H1 (cell line): Measurements from ENCODE around the gene SVOPL. TPM values are rescaled to one million over a fixed set of nuclear protein-coding genes. Genes with fewer than 3 reads are reported as not detected.

ENCODE experiments used
- CTCF ChIA-PET: fragments of 300-600 bp; sonication (Branson Sonifier 250); formaldehyde crosslinking; loops from one replicate; lab custom pipeline; 2021; ENCODE audit not compliant: partially characterized antibody; lab: Charles Lee
- POLR2A ChIA-PET: fragments of 300-600 bp; sonication (Branson Sonifier 250); formaldehyde crosslinking; loops from one replicate; lab custom pipeline; 2021; ENCODE audit warnings: inconsistent platforms; ENCODE audit not compliant: partially characterized antibody; lab: Charles Lee
- DNase-seq, 2 experiments: peaks; one replicate each; pipeline versions ENCODE4 v3.0.0 to v3.0.0-alpha.2; 2010 to 2022; ENCODE audit warnings: low spot score in 2 of 2, low read depth in 1 of 2, mixed read lengths in 1 of 2
- FAIRE-seq: peaks from 2 replicates; lab custom pipeline; 2011; peaks lifted over from hg19 to GRCh38; lab: Jason Lieb, UNC
- H2AFZ ChIP-seq: 2 replicates; pipeline ENCODE4 v1.8.1; 2012; ENCODE audit warnings: low read length, inconsistent platforms
- H2AK5ac ChIP-seq: 2 replicates; pipeline ENCODE4 v1.6.1; 2013; ENCODE audit warnings: low read depth, low read length
- H2BK120ac ChIP-seq: replicated peaks from 2 replicates; pipeline ENCODE3; 2013; ENCODE audit warnings: low read depth, low read length, inconsistent platforms
- H2BK12ac ChIP-seq: 2 replicates; pipeline ENCODE4 v1.6.1; 2013; ENCODE audit warnings: low read depth, low read length
- H2BK15ac ChIP-seq: 2 replicates; pipeline ENCODE4 v1.6.1; 2013; ENCODE audit warnings: low read length
- H2BK20ac ChIP-seq: 2 replicates; pipeline ENCODE4 v1.6.1; 2013; ENCODE audit warnings: low read length
- H2BK5ac ChIP-seq: 2 replicates; pipeline ENCODE4 v1.6.1; 2013; ENCODE audit warnings: low read depth, low read length
- H3K14ac ChIP-seq: 2 replicates; pipeline ENCODE4 v1.6.1; 2013; ENCODE audit warnings: inconsistent platforms; ENCODE audit not compliant: insufficient read length
- H3K18ac ChIP-seq: 2 replicates; pipeline ENCODE4 v1.6.1; 2013; ENCODE audit warnings: low read length; ENCODE audit errors: extremely low read depth
- H3K23ac ChIP-seq: 2 replicates; pipeline ENCODE4 v1.6.1; 2013; ENCODE audit warnings: inconsistent platforms; ENCODE audit not compliant: insufficient read length
- H3K23me2 ChIP-seq: 2 replicates; pipeline ENCODE4 v1.6.1; 2013; ENCODE audit warnings: low read depth, low read length
- H3K27ac ChIP-seq: 2 replicates; pipeline ENCODE4 v1.6.1; 2011; ENCODE audit warnings: low read depth, low read length, inconsistent platforms
- H3K27me3 ChIP-seq, 4 experiments: replicated peaks in 1 of 4; 1 replicate in 1 of 4; 2 replicates in 3 of 4; pipeline versions ENCODE4 v1.6.1 to v1.8.1; 2011 to 2013; ENCODE audit warnings: low read length in 3 of 4, mild to moderate bottlenecking in 3 of 4, inconsistent platforms in 2 of 4, mixed read lengths in 2 of 4, moderate library complexity in 1 of 4; ENCODE audit not compliant: control insufficient read depth in 3 of 4, insufficient read depth in 3 of 4; ENCODE audit errors: extremely low read depth in 1 of 4
- H3K36me3 ChIP-seq, 4 experiments: 2 replicates each; pipeline versions ENCODE4 v1.6.1 to v1.8.1; 2011 to 2013; ENCODE audit warnings: mild to moderate bottlenecking in 4 of 4, low read length in 3 of 4, moderate library complexity in 2 of 4, control low read depth in 1 of 4, inconsistent platforms in 1 of 4; ENCODE audit not compliant: insufficient read depth in 4 of 4, control insufficient read depth in 2 of 4
- H3K4ac ChIP-seq: replicated peaks from 2 replicates; pipeline ENCODE3; 2013; ENCODE audit warnings: low read length, low read depth, mixed read lengths, inconsistent platforms; ENCODE audit not compliant: insufficient read length
- H3K4me1 ChIP-seq, 4 experiments: replicated peaks in 1 of 4; 1 replicate in 1 of 4; 2 replicates in 3 of 4; pipeline versions ENCODE4 v1.6.1 to v1.8.1; 2011 to 2013; ENCODE audit warnings: low read length in 3 of 4, inconsistent platforms in 2 of 4, mixed read lengths in 1 of 4; ENCODE audit not compliant: insufficient read depth in 4 of 4, control insufficient read depth in 3 of 4
- H3K4me2 ChIP-seq, 2 experiments: 2 replicates each; pipeline versions ENCODE4 v1.6.1 to v1.8.1; 2011 to 2013; ENCODE audit warnings: low read depth in 2 of 2, low read length in 2 of 2, control low read depth in 1 of 2, inconsistent platforms in 1 of 2, mild to moderate bottlenecking in 1 of 2; ENCODE audit not compliant: insufficient read depth in 1 of 2
- H3K4me3 ChIP-seq, 4 experiments: fragments of 200-600, 300-600 bp in 1 of 4; sonication (generic), shearing (Covaris generic), sonication (Bioruptor Twin) in 1 of 4; 2 replicates each; pipeline versions ENCODE4 v1.5.1 to v1.8.1; 2011 to 2016; ENCODE audit warnings: low read length in 4 of 4, low read depth in 3 of 4, control low read depth in 2 of 4, inconsistent platforms in 2 of 4, mild to moderate bottlenecking in 2 of 4, mixed read lengths in 1 of 4, moderate library complexity in 1 of 4; ENCODE audit not compliant: insufficient read depth in 2 of 4; ENCODE audit errors: extremely low read depth in 1 of 4
- H3K56ac ChIP-seq: replicated peaks from 2 replicates; pipeline ENCODE3; 2013; ENCODE audit warnings: low read depth, mild to moderate bottlenecking, mixed read lengths, low read length, inconsistent platforms; ENCODE audit not compliant: insufficient read length
- H3K79me1 ChIP-seq: 2 replicates; pipeline ENCODE4 v1.6.1; 2013; ENCODE audit warnings: low read depth, low read length, control low read depth
- H3K79me2 ChIP-seq, 2 experiments: 2 replicates each; pipeline versions ENCODE4 v1.6.1 to v1.8.1; 2012 to 2013; ENCODE audit warnings: low read length in 2 of 2, mild to moderate bottlenecking in 2 of 2, inconsistent platforms in 1 of 2; ENCODE audit not compliant: insufficient read depth in 2 of 2, control insufficient read depth in 1 of 2
- H3K9ac ChIP-seq, 4 experiments: replicated peaks in 1 of 4; 1 replicate in 1 of 4; 2 replicates in 3 of 4; pipeline versions ENCODE4 v1.6.1 to v1.8.1; 2011 to 2013; ENCODE audit warnings: low read depth in 3 of 4, low read length in 3 of 4, control low read depth in 2 of 4, mild to moderate bottlenecking in 2 of 4, moderate library complexity in 2 of 4, inconsistent platforms in 1 of 4; ENCODE audit errors: extremely low read depth in 1 of 4
- H3K9me3 ChIP-seq, 2 experiments: 2 replicates each; pipeline versions ENCODE4 v1.6.1 to v1.8.1; 2012 to 2013; ENCODE audit warnings: mild to moderate bottlenecking in 2 of 2, moderate library complexity in 2 of 2, control low read depth in 1 of 2, inconsistent platforms in 1 of 2, low read depth in 1 of 2, low read length in 1 of 2, mixed read lengths in 1 of 2; ENCODE audit not compliant: insufficient read depth in 2 of 2
- H4K20me1 ChIP-seq, 2 experiments: replicated peaks in 1 of 2; 2 replicates each; pipeline versions ENCODE3 to v1.8.1; 2011 to 2013; ENCODE audit warnings: inconsistent platforms in 2 of 2, low read length in 2 of 2, mild to moderate bottlenecking in 1 of 2; ENCODE audit not compliant: insufficient read depth in 2 of 2, control insufficient read depth in 1 of 2
- H4K5ac ChIP-seq: 2 replicates; pipeline ENCODE4 v1.6.1; 2013; ENCODE audit warnings: low read length, low read depth, mixed read lengths, inconsistent platforms; ENCODE audit not compliant: insufficient read length
- H4K8ac ChIP-seq: 2 replicates; pipeline ENCODE4 v1.8.0; 2013; ENCODE audit warnings: mild to moderate bottlenecking, moderate library complexity, low read length, inconsistent platforms; ENCODE audit not compliant: insufficient read depth; ENCODE audit errors: extremely low read depth
- H4K91ac ChIP-seq: replicated peaks from 2 replicates; pipeline ENCODE3; 2013; ENCODE audit warnings: low read length, mixed read lengths, inconsistent platforms; ENCODE audit not compliant: insufficient read length
- BRCA1 ChIP-seq: IDR thresholded peaks from 2 replicates; pipeline ENCODE4 v1.6.1; 2012; ENCODE audit warnings: low read depth, low read length, improper control_type of control experiment
- GABPA ChIP-seq: IDR thresholded peaks from 2 replicates; pipeline ENCODE4 v1.6.1; 2011; ENCODE audit warnings: mild to moderate bottlenecking, low read length, moderate library complexity, borderline replicate concordance; ENCODE audit not compliant: insufficient read depth
- HDAC6 ChIP-seq: IDR thresholded peaks from one replicate; pipeline ENCODE4 v1.7.1; 2012; ENCODE audit warnings: low read depth, mild to moderate bottlenecking, inconsistent platforms, low read length, moderate library complexity
- JUN ChIP-seq: IDR thresholded peaks from 2 replicates; pipeline ENCODE4 v1.6.1; 2011; ENCODE audit warnings: low read depth, mild to moderate bottlenecking, improper control_type of control experiment, low read length
- KDM1A ChIP-seq: fragments of 200-600, 300-600 bp; sonication (generic); IDR thresholded peaks from 2 replicates; pipeline ENCODE4 v1.7.1; 2016; ENCODE audit warnings: mild to moderate bottlenecking, low read length, borderline replicate concordance
- KDM4A ChIP-seq: IDR thresholded peaks from one replicate; pipeline ENCODE4 v1.7.1; 2012; ENCODE audit warnings: low read depth, mild to moderate bottlenecking, moderate library complexity, low read length, inconsistent platforms; ENCODE audit not compliant: severe bottlenecking
- RFX5 ChIP-seq: IDR thresholded peaks from 2 replicates; pipeline ENCODE4 v1.6.1; 2011; ENCODE audit warnings: low read depth, low read length, improper control_type of control experiment, borderline replicate concordance
- SIX5 ChIP-seq: IDR thresholded peaks from 2 replicates; pipeline ENCODE4 v1.6.1; 2011; ENCODE audit warnings: mild to moderate bottlenecking, low read depth, low read length
- TAF7 ChIP-seq: optimal IDR thresholded peaks from 2 replicates; pipeline ENCODE3; 2011; ENCODE audit warnings: low read depth, mild to moderate bottlenecking, inconsistent platforms, low read length, moderate library complexity, borderline replicate concordance
- ZNF274 ChIP-seq: IDR thresholded peaks from 2 replicates; pipeline ENCODE4 v1.7.0; 2012; ENCODE audit warnings: low read length, borderline replicate concordance; ENCODE audit errors: extremely low read depth
- WGBS, 2 experiments: shearing (Covaris generic) in 1 of 2; methylation state at CpG; one replicate each; pipeline versions ENCODE4 v1.1.6 to v1.1.7; 2013 to 2015; ENCODE audit warnings: low lambda C conversion rate in 2 of 2, mixed read lengths in 2 of 2, inconsistent platforms in 1 of 2, low coverage in 1 of 2, missing lambda C conversion rate in 1 of 2; ENCODE audit not compliant: insufficient replicate concordance in 2 of 2, insufficient coverage in 1 of 2, insufficient read length in 1 of 2; ENCODE audit errors: extremely low coverage in 1 of 2, missing lambda C conversion rate in 1 of 2; 5-methylcytosine and 5-hydroxymethylcytosine counted together
- polyA plus RNA-seq, 7 experiments: library from polyadenylated mRNA; depleted of rRNA in 3 of 7; stranded (reverse) in 5 of 7; unstranded in 2 of 7; fragments of >200 nt in 5 of 7; fragments of 200-250 nt in 2 of 7; gene quantifications; 1 replicate in 5 of 7; 2 replicates in 1 of 7; 4 replicates in 1 of 7; pipeline versions ENCODE4 v1.2.1 to v1.2.3, GENCODE V29; 2011 to 2013; ENCODE audit warnings: missing spikeins in 2 of 7, mixed read lengths in 2 of 7
- total RNA-seq: library from RNA; stranded (reverse); fragmentation: NEBNext Ultra II Directional; extraction: Animal tissue kit (Norgen Biotek cat#: 25700); gene quantifications from 2 replicates; pipeline ENCODE4 v1.2.1, GENCODE V29; 2021
- TF ChIP-seq, protein P1 (sequence below): IDR thresholded peaks from 2 replicates; pipeline ENCODE4 v1.6.1; 2012; ENCODE audit warnings: inconsistent platforms

SVOPL gene
- total and polyA plus RNA-seq, 2 of the 8 experiments (the other 6 are each of a cell fraction or from before 2014, with no cell fraction given) = 1.1 to 1.4 TPM

GRCh38 chr7:138607216-138608126, 93.7 kb downstream of the SVOPL start:
- H2AFZ ChIP-seq = no peak overlapping the region
- no peak for DNase-seq
- TF ChIP-seq KDM1A = no peak
- no peak for TF ChIP-seq ZNF274
- TF ChIP-seq JUN = no peak
- TF ChIP-seq, protein P1, sequence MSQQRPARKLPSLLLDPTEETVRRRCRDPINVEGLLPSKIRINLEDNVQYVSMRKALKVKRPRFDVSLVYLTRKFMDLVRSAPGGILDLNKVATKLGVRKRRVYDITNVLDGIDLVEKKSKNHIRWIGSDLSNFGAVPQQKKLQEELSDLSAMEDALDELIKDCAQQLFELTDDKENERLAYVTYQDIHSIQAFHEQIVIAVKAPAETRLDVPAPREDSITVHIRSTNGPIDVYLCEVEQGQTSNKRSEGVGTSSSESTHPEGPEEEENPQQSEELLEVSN = no peak
- TF ChIP-seq RFX5 = no peak
- no peak for TF ChIP-seq BRCA1
- TF ChIP-seq HDAC6 = no peak
- no peak for TF ChIP-seq TAF7
- no peak for TF ChIP-seq GABPA
- no peak for TF ChIP-seq KDM4A
- TF ChIP-seq SIX5 = no peak

More at GRCh38 chr7:138607216-138608126, 93.7 kb downstream of the SVOPL start:
- Histone ChIP-seq H2BK15ac (no peak overlapping the region), H2BK120ac (no peak overlapping the region), H3K79me2 (no peaks in the 10 kb centered on the region), H3K18ac (no peak overlapping the region), H3K27me3 (no peaks in the 10 kb centered on the region), H3K9me3 (0 out of 4 replicates have a peak, but pooled peaks cover 0 to 3% of the 10 kb centered on the region in 2 experiments), H4K5ac (no peak overlapping the region), H2BK5ac (no peak overlapping the region), H2BK20ac (no peak overlapping the region), H3K14ac (no peak overlapping the region), H3K23ac (no peak overlapping the region), H3K9ac (no peak overlapping the region), H2AK5ac (no peak overlapping the region), H4K20me1 (no peaks in the 10 kb centered on the region), H3K4ac (no peak overlapping the region), H3K56ac (no peak overlapping the region), H3K79me1 (no peaks in the 10 kb centered on the region), H3K27ac (no peak overlapping the region), H3K4me3 (no peak overlapping the region), H4K91ac (no peak overlapping the region), H2BK12ac (no peak overlapping the region), H3K23me2 (no peaks in the 10 kb centered on the region), H3K36me3 (no peaks in the 10 kb centered on the region), H3K4me1 (no peaks in the 10 kb centered on the region), H3K4me2 (no peak overlapping the region), H4K8ac (no peak overlapping the region)
- FAIRE-seq = no peak
- WGBS, 2 experiments = 87% methylated on average over 11 of the region's 11 CpGs; no CpG with 5 or more reads in 1 of the 2 experiments
- ChIA-PET POLR2A (no interaction called here), CTCF (interaction anchor here (1.3 kb wide), 1 partner anchor 19 kb away, joined by 3 read pairs; no protein-coding TSS in a partner anchor)
